ENCODE results near the gene C1orf174.

Gene C1orf174

DNA sequence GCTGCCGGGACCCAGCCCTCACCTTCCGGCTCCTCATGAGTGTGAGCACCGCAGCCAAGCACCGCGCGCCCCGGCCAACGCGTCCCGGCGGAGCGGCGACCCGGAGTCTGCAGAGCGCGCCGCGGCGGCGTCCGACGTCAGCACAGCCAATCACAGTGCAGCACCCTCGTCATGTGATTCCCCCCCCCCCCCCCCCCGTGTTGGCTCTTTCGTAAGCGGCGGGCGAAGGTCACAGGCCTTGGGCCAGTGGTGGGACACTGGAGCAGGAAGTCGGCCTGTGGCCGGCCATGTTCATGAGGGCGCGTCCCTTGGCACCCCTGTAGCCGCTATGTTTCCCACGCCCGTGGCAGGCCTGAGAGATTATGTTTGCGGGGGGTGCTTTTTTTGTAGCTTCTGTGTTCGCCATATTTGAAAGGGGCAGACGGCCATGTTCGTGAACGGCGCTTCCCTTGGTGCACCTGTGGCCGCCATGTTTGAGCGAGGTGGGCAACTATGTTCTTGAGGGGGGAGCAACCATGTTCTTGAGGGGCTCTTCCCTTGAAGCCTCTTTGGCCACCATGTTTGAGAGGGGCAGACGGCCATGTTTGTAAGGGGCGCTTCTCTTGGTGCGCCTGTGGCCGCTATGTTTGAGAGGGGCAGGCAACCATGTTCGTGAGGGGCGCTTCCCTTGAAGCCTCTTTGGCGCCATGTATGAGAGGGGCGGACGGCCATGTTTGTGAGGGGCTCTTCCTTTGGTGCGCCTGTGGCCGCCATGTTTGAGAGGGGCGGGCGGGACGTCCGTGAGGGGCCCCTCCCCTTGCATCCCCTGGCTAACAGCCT lies at the start of gene C1orf174:
Gene C1orf174 (minus strand): TSS at position 123 of the 819 bp plus-strand sequence. CDS start 86 bp downstream, at position 37.
- DNase-seq, result peak; percentile 96

- no peak for DNase-seq
Observed at GRCh38 chr1:3948344-3948743, 48.3 kb upstream of the C1orf174 start.

GRCh38 chr1:3945916-3946840 lies 46.1 kb upstream of the C1orf174 start:
- no peak for DNase-seq

GRCh38 chr1:3945222-3945621 lies 45.1 kb upstream of the C1orf174 start:
- DNase-seq, result no peak

GRCh38 chr1:3944578-3945125 lies 44.6 kb upstream of the C1orf174 start:
- no peak for DNase-seq

GRCh38 chr1:3943806-3944577 lies 43.9 kb upstream of the C1orf174 start:
- no peak for DNase-seq

DNA sequence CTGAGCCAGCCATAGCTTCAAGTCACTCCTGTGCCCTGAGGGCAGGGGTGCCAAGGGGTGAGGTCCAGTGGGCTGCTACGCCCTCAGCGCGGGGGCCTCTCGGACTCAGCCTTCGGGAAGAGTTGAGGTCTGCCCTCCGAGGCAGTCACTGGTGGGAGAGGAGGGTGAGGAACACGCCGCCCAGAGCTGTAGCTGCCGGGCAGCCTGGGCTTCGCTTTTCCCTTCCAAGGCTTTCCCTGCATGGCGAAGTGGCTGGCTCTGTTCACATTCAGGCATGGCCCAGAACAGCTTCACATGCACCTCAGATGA lies 43.0 kb upstream of the C1orf174 start:
- no peak for DNase-seq

- peak; percentile 41 for DNase-seq
Observed at GRCh38 chr1:3942416-3943122, 42.5 kb upstream of the C1orf174 start.

GRCh38 chr1:3940754-3941345 lies 40.8 kb upstream of the C1orf174 start:
- DNase-seq, result no peak

- no peak for DNase-seq
Observed at GRCh38 chr1:3940081-3940753, 40.1 kb upstream of the C1orf174 start.

DNA sequence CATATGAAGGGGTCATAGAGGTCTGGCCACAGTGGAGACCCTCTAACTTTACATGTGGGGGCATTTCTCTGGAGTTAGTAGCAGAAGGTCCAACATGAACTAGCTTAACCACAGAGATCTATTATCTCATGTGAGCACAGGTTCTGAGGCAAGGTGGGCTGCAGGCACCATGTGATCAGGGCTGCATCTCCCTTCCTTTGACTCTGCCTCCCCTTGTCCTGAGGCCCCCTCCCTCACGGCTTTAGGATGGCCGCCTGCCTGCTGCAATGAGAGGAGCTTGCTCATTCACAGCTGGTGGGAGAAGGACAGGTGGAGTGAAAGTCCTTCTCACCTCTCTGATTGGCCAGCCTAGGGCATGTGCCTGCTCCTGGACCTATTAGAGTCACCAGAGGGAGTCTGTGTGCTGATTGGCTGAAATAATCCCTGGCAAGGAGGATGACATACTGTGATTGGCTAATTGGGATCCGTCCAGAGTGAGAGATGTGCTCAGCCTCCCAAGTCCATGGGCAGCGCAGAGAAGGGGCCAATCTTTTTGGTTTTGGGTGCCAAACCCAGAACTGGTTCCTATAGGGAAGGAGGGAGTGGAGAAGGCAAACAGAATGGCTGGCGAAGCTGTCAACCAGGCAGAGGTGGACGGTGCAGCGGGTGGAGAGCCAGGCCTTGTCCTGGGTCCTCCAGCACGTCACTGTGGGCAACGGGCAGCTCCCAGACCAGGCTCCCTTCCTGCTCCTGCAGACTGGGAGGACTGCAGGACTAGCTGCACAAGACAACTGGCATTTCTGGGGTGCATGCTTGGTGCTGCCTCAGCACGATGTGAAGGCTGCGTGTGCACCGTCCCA lies 39.4 kb upstream of the C1orf174 start:
- DNase-seq, result no peak

DNA sequence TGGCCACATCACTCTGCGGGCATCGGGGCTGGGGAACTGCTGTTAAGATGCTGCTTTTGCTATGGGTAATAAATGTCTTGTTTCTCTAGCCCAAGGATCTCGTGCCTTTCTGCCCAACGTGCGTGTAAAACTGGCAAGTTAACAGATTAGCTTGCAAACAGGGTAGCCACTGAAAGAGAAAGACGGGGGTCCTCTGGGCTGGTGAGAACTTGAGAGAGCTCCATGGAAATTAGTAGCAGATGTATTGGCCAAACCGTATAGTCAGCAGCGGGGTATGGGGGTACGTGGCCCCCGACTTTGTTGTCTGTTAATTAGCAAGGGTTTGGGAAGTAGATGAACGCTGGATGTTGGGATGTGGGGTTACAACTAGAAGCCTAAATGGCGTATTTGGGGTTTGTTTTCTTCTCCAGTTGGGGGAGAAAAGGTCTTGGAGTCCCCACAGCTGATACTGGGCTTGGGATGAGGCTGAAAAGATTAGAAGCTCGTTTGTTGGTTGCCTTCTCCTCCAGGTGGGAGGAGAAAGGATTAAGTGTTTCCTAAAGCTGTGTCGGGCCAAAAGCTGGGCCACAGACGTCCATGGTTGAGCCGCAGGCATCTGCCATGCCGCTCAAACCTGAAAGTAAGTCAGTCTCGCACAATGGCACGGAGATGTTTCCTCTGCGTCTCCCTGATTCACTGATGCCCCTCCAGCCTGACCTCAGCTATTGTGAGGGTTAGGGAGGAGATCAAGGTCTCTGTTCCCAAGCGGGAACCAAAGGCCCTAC lies 32.3 kb upstream of the C1orf174 start:
- DNase-seq, result no peak

GRCh38 chr1:3931007-3931912 lies 31.2 kb upstream of the C1orf174 start:
- no peak for DNase-seq

DNA sequence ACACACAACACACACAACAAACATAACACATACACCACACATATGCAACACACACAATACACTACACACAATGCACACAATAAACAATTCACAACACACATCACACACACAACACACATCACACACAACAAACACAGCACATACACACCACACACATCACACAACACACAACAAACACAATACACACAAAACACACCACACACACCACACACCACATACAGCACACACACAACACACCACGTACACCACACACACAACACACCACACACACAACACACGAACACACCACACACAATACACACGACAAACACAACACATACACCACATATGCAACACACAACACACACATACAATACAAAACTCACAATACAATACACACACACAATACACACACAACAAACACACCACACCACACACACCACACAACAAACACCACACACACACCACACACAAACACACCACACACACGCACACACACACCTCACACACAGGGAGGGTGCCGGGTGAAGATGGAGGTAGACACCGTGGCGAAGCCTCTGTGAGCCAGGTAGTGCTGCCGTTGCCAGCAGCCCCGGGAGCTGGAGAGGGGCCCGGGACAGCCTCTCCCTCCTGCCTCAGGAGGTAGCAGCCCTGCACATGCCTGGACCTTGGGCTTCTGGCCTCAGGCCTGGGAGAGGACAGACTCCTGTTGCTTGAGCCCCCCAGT lies 30.4 kb upstream of the C1orf174 start:
- no peak for DNase-seq

GRCh38 chr1:3929126-3929525 lies 29.1 kb upstream of the C1orf174 start:
- DNase-seq, result no peak

- DNase-seq, result no peak
Observed at GRCh38 chr1:3928586-3928985, 28.5 kb upstream of the C1orf174 start.

GRCh38 chr1:3926956-3927355 lies 26.9 kb upstream of the C1orf174 start:
- no peak for DNase-seq

DNA sequence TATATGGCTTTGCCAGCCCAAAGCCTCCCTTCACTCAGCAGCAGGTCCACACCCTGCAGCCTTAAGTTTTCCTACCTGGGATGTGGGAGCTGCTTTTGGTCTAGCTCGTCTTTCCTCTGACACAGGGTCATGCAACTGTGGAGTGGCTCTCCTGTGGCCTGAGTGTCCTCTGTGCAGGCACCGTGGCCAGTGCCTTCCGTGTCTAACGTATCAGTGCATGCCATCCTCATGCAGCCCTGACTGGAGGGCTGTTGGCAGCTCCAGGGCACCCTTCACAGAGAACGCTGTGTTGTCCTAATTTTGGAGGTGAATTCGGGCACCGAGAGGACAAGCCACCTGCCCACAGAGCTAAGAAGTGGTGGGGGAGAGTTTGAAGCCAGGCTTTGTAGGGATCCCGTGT lies 25.7 kb upstream of the C1orf174 start:
- DNase-seq, result no peak
